HG03342 (cell line): ENCODE measurements around the gene FAM193A.
"Not testable (repeated sequence)": the region's sequence is repeated elsewhere in the genome, so short reads cannot be mapped to it uniquely, and the experiment has no call there.

ENCODE experiments used
- ATAC-seq: cut with Tn5 transposase; IDR thresholded peaks from one replicate; pipeline ENCODE4 v1.9.1; 2021; ENCODE audit warnings: mild to moderate bottlenecking, moderate library complexity; ENCODE audit not compliant: unreplicated experiment

Gene FAM193A

GRCh38 chr4:2762486-2763370, 226.3 kb downstream of the FAM193A start:
- ATAC-seq = not testable (repeated sequence)

- ATAC-seq = no peak
These were observed 227.1 kb downstream of the FAM193A start for GRCh38 chr4:2763511-2763967.

- ATAC-seq = no peak
These were observed 229.5 kb downstream of the FAM193A start for GRCh38 chr4:2765832-2766526.

- ATAC-seq = no peak
These were observed 230.7 kb downstream of the FAM193A start for GRCh38 chr4:2767046-2767704.

- ATAC-seq = no peak
These were observed 231.2 kb downstream of the FAM193A start for GRCh38 chr4:2767705-2768074.

GRCh38 chr4:2768124-2768523, 231.7 kb downstream of the FAM193A start:
- no peak for ATAC-seq

GRCh38 chr4:2768921-2769336, 232.5 kb downstream of the FAM193A start:
- ATAC-seq = no peak

- ATAC-seq = no peak
These were observed 234.8 kb downstream of the FAM193A start for GRCh38 chr4:2771264-2771663.

- ATAC-seq = not testable (repeated sequence)
These were observed 244.2 kb downstream of the FAM193A start for GRCh38 chr4:2780643-2781042.

- no peak for ATAC-seq
These were observed 245.5 kb downstream of the FAM193A start for GRCh38 chr4:2781911-2782310.
